ENCODE data around the gene RNF144A.
A peak's percentile ranks its signal among the peaks of the same experiment; 100 is the strongest.

RNF144A gene

DNA sequence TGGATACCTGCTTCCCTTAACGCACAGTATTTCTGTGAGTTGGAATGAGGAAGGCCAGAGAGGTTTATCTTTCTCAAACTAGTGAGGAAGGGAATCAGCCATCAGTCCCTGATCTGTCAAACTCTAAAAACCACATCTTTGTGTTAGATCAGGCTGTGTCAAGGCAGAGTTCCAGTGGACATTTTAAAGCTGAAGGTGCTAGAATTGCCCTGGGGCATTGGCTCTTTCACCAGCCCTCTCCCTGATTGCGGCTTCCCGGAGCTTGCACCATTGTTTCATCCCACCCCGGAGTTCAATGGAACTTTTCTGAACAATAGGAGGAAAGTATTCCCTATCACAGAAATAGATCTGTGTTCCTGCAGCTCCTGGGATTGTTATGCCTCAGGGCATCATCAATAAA, 110.2 kb downstream of the RNF144A start:
- DNase-seq: no peak

GRCh38 chr2:7027956-7028655, 110.9 kb downstream of the RNF144A start:
- no peak for DNase-seq

GRCh38 chr2:7028846-7029245, 111.6 kb downstream of the RNF144A start:
- DNase-seq: no peak

- DNase-seq: no peak
Observed at GRCh38 chr2:7029291-7030059, 112.3 kb downstream of the RNF144A start.

GRCh38 chr2:7030810-7031209, 113.6 kb downstream of the RNF144A start:
- no peak for DNase-seq

GRCh38 chr2:7031547-7032245, 114.5 kb downstream of the RNF144A start:
- no peak for DNase-seq

DNA sequence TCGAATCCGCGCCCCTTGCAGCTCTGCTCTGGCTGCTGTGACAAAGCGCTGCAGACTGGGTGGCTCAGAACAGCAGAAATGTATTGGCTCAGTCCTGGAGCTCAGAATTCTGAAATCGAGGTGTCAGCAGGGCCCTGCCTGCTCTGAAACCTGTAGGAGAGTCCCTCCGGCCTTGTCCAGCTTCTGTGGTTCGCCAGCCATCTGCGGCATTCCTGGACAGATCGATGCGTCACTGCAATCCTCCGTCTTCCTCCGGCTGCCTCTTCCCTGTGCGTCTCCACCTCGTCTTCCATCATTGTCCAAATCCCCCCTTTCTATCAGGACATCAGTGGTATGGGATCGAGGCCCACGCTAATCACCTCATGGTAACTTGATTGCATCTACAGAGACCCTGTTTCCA, 115.2 kb downstream of the RNF144A start:
- no peak for DNase-seq

GRCh38 chr2:7033136-7033960, 116.1 kb downstream of the RNF144A start:
- DNase-seq: no peak

DNA sequence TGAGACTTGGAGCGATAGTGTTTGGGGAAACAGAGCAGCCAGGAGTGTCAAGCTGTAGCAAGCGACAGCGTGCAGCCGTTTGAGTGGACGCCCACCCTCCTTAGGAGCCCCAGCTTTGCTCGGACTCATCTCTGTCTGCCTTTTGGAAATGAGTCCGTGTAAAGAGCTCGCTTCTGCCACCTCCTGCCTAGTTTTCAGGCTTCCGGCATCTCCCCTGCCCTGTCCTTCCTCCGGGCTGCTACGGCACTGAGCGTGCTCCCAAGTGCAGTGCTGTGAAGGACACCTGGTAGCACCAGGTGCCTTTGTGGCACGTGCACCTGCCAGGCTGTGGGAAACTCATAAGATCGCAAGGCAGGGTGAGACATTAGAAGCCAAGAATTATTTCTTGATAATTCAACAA, 117.1 kb downstream of the RNF144A start:
- DNase-seq: no peak

DNA sequence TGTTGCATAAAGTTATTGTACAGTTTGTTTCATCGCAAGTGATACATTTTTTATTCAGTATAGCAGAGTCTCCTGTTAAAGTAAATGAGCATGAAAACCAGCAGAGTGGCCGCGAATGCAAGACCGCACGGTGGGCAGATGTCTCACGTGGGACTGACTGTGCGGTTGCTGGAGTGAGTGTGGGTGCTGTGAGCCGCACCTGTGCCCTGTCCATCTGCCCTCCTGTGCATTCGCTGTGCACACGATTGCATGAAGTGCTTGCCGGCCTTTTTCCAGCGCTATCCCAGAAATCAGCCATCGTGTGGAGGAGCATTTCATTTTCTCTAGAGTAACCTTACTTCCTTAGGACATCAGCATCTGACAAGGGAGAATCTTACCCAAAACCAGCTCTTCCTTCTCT, 118.7 kb downstream of the RNF144A start:
- no peak for DNase-seq

- DNase-seq: peak; percentile 70
Observed at GRCh38 chr2:7037340-7038333, 120.4 kb downstream of the RNF144A start.

DNA sequence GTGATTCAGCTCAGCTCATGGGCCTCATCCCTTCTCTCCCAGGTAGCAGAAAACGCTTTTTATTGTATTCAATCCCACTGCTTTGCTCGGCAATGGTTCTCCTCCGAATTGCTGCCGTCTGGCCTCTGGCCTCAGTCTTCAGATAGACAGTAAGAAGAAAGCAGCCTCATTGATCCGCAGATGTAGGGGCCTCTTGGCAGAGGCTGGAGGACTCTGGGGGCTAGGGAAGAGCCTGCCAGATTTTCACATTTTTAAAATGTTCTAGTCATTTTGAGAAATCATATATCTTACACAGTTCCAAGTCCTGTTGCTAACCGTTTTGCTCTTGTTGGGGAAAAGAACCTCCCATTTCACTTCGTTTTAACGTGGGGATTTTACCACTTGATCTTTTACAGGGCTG, 123.3 kb downstream of the RNF144A start:
- no peak for DNase-seq

DNA sequence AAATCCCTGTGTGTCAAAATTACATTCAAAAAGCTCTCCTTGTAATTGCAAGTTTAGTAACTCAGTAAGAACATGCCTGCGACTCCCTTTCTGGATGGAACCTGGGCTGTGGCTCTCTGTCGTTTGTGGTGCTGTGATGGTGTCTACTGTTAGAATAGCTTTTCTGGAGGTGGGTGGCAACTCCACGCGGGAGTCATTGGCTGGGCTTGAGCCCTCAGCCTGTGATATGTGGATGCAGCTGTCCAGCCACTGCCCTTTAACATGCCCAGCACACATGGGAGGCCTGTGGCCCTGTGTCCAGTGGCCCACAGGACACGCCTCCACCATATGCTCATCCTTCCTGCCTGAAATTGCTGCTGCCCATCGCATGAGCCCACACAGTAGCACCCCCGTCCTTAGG, 124.2 kb downstream of the RNF144A start:
- no peak for DNase-seq

GRCh38 chr2:7043690-7044089, 126.5 kb downstream of the RNF144A start:
- DNase-seq: no peak

- peak; percentile 82 for DNase-seq
Observed at GRCh38 chr2:7044253-7045250, 127.3 kb downstream of the RNF144A start.

- no peak for DNase-seq
Observed at GRCh38 chr2:7045601-7046590, 128.7 kb downstream of the RNF144A start.

DNA sequence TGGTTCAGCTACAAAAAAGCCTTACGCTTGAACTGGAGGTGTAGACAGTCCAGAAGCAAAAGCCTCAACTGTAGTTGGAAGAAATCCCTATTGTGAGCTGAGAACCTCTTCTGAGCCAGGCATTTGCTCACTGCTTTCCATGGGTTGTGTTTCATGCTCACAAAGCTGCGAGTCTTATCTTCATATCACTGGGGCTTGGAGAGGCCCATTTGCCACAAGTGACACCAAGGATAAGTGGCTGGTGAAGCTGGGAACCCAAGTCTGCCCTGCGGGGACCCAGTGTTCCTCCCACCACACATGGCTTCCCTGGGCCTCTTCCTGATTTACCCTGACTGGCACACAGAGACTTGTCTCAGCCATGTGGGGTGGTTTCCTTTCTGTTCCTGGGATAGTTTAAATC, 130.4 kb downstream of the RNF144A start:
- DNase-seq: no peak

GRCh38 chr2:7048762-7049294, 131.6 kb downstream of the RNF144A start:
- no peak for DNase-seq

DNA sequence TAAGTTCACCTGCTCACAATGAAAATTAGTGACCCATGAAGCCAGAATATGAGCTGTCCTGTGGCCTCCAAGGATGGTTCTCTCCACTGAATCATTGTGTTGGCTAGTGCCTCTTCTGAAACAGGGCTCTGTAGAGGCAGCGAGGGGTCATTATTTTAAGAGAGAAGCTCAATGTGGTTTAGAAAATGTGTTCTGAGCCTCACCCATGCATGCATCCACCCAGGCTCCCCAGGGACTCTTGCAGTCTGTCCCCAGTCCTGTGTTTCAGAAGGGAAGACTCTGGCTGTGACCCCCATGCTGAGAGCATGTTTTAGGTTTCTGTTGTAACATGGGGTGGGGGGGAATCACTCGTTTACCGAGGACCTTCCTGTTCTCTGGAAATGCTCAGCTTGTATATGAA, 135.2 kb downstream of the RNF144A start:
- DNase-seq: no peak

Data from activated CD8-positive, alpha-beta memory T cell treated with anti-CD3 and anti-CD28 coated beads for 24 hours (primary cell).